CMK (cell line): ENCODE results near the gene CROCC.
"Not testable (repeated sequence)": the region's sequence is repeated elsewhere in the genome, so short reads cannot be mapped to it uniquely, and the experiment has no call there.

Experiments used
- DNase-seq: peaks from one replicate; pipeline ENCODE4 v3.0.0-alpha.2; 2010; ENCODE audit warnings: low read depth

Gene CROCC

DNA sequence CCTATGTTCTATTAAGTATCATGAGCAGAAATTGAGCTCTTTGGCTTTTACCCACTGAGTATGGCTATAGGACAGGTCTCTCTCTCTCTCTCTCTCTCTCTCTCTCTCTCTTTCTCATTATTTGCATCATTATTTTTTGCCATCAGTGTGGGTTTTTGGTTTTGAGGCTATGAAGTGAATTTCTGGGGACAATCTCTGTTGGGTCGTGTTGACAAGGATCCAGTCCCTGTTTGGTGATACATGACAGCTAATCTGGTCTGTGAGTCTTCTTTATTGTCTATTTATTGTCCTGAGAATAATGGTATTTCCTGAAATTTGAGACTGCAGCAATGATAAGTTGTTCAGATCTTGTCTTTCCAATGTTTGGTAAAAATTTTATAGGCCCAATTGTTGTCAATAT is 24.1 kb upstream of the CROCC start:
- not testable (repeated sequence) for DNase-seq

DNA sequence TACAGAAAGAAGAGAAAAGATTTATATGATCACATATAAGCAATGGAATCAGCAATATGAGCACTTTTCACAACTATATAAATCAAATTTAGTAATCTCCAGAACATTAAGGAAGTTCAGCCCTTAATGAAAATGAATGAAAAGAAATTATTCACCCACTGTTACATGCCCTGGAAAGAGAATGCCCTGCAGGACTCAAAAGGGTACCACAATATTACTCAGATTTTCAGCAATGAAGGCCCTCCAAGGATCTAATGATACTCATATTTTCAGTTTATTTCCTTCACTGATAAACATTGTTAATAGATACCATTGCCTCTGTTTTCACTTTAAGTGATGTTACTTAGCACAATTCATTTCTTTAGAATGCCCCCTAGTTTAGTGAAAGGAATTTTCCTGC is 23.4 kb upstream of the CROCC start:
- DNase-seq, result not testable (repeated sequence)

GRCh38 chr1:16899020-16899419 is 22.7 kb upstream of the CROCC start:
- DNase-seq, result not testable (repeated sequence)

- no peak for DNase-seq
Observed at GRCh38 chr1:16900751-16901150, 21.0 kb upstream of the CROCC start.

DNA sequence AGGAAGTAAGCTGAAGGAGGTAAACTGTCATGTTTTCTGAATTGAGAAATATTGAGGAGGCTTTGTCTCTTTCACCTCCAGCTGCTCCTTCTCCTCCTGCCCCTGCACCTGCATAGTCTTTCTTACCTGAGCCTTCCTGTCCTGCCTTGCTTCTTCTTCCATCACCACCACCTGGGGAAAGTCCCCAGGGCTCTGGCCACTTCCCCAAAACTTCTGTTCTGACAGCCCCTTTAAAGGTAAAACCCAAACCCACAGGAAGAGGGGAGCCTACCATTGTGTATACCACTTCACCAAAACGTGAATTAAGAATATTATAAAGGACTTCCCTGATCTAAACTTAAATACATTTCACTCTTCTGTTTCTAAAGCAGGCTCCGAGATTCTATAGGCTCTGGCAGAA is 20.4 kb upstream of the CROCC start:
- DNase-seq, result not testable (repeated sequence)

GRCh38 chr1:16903054-16903453 is 18.7 kb upstream of the CROCC start:
- no peak for DNase-seq

DNA sequence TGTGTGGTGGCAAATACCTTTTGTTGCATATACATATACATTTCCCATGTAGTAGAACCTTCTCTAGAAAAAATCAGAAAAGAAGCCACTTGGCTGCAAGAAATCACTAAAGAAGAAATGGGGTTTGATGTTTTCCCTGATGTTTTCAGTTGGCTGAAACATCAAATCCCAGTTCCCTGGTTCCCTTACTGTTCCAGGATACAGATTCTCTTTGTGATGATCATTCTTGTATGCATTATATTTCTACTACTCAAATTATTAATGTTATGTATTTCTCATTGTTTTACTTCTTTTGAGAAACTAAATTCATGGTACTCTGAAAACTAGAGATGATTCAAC is 18.3 kb upstream of the CROCC start:
- DNase-seq, result no peak

- peak; percentile 100 for DNase-seq
Observed at GRCh38 chr1:16904560-16905109, 17.1 kb upstream of the CROCC start.

DNA sequence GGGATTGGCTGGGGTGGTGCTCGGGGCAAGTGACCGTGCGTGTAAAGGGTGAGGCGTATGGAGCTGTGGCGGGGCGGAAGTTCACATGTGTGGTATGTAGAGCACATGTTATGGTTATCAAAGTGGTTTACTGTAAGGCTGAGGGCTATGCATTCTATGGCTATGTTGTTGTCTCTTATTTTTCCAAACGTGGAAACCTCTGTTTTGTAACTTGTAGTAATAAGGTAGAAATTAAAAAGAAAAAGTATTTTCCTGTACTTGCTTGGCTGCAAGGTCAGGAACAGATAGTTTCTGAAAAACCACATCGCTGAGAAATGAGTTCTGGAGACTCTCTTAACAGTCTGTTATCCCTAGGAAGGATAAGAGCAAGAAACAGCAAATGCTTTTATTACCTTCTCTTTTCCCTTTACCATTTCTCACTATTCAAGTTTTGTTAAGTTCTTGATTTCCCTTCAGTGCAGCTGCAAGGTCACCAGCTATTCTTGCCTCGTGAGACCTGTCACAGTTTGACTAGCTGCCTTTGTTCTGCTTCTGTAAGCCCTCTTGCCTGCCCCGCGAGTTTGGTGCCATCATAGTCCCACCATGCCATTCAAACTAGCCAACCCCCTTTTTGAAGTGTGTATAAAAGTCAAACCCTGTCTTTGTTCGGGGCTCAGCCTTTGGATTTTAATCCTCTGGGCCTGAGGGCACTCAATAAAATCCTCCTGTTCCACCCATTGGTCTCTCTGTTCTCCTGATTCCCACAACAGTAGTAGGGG is 16.4 kb upstream of the CROCC start:
- DNase-seq, result peak; percentile 94

DNA sequence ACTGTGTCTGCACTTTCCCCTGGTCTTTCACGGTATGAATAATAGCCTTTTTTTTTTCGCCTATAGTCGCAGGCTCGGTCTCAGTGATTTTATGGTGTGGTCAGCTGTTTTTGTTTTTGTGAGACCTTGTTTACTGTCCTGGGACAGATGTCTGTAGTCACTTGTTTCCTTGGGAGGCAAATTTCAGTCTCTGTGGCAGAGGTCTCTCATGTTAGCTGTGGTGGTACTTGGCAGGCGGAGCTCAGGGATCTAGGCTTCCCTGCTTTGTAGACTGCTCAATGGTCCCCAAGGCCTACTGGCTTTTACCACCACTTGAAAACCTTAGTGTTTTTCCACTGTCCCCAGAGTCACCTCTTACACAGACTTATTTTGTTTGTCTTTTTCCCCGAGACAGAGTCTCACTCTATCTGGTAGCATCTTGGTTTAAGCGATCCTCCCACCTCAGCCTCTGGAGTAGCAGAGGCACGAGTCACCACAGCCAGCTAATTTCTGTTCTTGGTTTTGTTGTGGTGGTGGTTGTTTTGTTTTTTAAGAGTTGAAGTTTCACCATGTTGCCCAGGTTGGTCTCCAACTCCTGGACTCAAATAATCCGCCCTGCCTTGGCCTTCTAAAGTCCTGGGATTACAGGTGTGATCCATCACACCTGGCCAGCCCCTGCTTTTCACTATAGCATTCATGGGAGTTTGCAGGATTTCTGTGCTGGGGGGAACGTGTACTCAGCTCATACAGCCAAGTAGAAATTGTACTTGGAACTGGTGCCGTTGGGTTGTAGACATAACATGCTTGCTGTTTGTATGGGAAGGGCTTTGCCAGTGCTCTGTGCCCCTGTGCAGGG is 15.6 kb upstream of the CROCC start:
- DNase-seq, result no peak

GRCh38 chr1:16906873-16907272 is 14.9 kb upstream of the CROCC start:
- no peak for DNase-seq

DNA sequence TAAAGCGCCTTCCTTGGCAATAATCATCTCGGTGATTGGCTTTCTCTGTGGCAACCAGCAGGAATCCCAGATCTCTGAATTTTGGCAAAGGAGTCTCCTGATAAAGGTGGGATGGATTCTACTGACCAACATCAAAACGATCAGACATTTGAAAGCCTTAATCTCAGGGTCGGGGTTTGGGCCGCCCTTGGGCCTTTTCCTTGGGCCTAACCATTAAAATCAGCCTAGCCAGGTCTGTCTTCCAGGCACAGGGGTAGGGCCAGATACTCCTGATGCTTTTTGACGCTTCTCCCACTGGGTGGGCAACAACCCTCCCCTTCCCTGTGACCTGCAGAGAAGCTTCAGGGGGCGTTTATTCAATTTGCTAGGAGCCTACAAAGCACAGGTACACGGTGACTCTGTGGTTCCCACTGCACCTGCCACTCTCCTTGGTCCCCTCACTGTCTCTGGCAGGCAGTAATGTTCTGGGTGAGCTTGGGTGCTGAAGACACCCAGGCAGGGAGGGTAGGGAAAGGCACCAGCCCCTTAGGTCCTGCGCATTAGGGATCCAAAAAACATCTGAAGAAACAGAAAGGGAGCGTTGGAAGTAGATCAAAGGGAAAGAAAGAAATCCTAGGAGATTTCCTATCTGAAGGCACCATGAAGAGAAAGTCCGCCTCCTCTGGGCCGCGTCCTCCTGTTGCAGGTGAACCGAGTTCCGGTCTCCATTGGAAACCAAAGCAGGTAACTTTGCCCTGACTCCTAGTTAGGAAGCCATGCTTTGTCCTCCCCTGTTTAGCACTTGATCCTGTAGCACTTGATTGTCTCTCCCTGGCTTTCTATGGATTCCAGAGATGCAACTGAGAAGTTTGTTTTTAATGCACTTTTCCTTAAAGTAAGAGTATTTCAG is 13.6 kb upstream of the CROCC start:
- DNase-seq, result no peak

DNA sequence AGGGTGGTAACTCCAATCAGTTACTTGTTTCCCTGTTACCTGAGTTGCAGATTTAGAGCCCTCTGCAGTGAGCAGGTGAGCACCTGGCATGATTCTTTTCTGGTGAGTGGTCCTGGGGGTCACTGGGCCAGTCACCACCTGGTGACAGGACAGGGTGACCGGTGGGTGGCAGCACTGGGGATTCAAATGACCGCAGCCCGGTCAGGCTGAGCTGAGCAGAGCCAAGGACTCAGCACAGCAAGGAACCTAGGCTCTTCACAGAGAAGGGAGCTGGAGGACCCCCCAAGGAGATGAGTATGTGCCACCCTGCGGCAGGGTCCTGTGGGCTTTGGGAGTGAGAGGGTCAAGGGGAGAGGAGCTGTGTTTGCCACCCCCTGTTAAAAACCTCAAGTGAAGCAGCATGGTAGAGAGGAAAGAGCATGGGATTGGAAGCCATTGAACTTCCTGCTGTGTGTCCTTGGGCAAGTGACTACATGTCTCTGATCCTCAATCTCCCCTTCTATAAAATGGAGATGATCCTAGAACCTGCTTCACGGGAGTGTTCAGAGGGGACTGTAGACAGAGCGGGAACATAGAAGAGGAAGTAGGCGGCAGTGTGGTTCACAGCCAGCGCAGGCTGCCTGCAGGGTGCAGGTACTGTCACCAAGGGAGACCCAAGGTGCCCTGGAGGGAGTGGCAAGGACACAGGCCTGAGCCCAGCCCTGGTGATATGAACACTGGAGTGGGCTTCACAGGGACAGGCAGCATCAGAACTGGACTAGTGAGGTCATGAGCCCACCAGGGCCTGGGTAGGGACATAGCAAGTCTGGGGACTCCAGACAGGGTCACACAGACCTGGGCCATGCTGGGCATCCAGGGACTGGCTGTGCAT is 9.6 kb upstream of the CROCC start:
- DNase-seq, result not testable (repeated sequence)

DNA sequence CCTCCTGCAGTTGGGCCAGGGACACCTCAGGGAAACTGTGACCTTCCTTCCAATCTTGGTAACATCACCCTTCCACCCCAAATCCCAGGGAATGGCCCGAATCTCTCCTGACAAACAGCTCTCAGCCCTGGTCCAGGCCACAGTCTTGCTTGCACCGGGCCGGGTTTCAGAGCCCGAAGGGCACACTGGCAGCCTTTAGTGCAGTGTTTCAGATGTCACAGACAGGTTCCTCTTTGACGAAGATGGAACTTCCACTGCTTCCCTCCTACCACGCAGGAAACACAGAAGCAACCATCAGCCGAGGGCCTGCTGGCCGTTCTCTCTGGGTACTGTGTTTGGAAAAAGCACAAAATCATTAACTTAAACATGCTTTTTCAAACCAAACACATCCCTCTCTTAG is 9.0 kb upstream of the CROCC start:
- not testable (repeated sequence) for DNase-seq

- DNase-seq, result no peak
Observed at GRCh38 chr1:16913181-16913832, 8.4 kb upstream of the CROCC start.

DNA sequence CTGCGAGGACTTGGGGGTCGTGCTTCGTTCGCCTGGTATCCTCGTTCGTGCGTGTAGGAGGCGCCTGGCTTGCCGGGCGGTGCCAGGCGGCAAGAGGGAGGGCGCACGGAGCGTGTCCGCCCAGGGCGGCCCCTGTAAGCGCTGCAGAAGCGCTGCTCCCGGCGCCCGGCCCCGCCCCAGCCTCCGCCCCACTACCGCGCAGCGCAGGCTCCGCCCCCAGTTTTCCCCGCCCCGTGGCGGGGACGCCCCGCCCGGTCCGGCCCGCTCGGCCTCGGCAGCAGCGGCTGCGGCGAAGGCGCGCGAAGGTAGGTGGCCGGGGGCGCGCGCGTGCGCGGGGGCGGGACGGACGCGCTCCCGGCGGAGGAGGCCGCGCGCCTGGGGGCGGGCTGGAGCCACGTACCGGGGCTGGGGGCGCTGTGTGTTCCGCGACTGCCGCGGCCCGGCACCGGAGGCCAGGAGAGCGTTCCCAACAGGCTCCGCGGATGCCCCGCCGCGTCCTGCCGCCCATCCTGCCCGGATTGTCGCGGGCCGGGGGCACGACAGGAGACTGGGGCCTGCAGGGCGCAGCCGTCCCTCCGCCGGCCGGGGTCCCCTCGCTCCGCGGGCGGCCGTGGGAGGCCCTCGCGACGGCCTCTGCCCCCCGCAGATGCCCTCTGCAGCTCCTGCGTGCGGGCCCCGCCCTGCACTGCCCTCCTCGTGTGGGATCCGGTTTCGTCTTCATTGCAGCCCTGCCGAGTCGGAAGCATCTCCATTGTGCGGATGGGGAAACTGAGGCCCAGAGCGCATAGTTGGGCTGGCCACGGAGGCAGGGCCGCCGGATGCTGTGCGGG is 7.7 kb upstream of the CROCC start:
- peak; percentile 99 for DNase-seq

DNA sequence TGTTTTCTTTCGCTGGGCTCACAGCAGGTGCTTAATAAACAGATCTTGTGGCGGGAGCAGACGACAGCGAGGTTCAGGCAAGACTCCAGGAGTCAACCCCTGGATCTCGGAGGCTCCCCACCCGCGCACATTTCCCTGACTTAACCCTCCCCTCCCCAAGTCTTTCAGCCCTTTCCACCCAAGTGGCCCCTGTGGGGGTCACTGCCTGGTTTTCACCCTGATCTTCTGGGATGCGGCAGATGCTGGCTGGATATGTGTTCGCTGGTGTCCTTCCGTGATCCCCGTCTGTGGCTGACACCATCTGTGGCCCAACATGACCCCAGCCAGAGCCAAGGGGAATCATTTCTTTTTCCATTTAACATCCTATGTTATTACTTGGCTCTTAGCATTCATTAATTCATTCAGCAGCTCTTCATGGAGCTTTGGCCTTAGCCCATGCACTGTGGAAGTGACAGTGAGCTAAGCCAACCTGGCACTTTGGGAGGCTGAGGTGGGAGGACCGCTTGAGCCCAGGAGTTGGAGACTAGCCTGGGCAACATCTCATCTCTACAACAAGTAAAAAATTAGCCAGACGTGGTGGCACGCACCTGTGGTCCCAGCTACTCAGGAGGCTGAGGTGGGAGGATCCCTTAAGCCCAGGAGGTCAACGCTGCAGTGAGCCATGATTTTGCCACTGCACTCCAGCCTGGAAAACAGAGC is 6.7 kb upstream of the CROCC start:
- DNase-seq, result not testable (repeated sequence)

GRCh38 chr1:16915627-16915973 is 6.1 kb upstream of the CROCC start:
- peak; percentile 55 for DNase-seq
